AG04449 (cell line): ENCODE data around the gene RNPC3.

Source experiments
- CTCF ChIA-PET: fragments of 350-600 bp; formaldehyde crosslinking; extraction: SDS; loops from one replicate; lab custom pipeline; 2021; ENCODE audit warnings: antibody characterized with exemption; lab: Yijun Ruan, JAX
- POLR2A ChIA-PET: fragments of 400-600, 350-600 bp; formaldehyde crosslinking; extraction: SDS; loops from one replicate; lab custom pipeline; 2020; ENCODE audit warnings: antibody characterized with exemption, inconsistent platforms; lab: Yijun Ruan, JAX
- DNase-seq: peaks from one replicate; pipeline ENCODE4 v3.0.0-alpha.2; 2010; ENCODE audit warnings: low read depth, low spot score
- H3K4me3 ChIP-seq: 2 replicates; pipeline ENCODE4 v1.5.1; 2011; ENCODE audit warnings: low read depth, mild to moderate bottlenecking, control low read depth, low read length
- CTCF ChIP-seq: IDR thresholded peaks from one replicate; pipeline ENCODE4 v1.5.1; 2011; ENCODE audit warnings: mild to moderate bottlenecking, moderate library complexity, low read length, control low read depth, inconsistent platforms; ENCODE audit not compliant: insufficient read depth; ENCODE audit errors: missing control alignments

RNPC3 gene

DNA sequence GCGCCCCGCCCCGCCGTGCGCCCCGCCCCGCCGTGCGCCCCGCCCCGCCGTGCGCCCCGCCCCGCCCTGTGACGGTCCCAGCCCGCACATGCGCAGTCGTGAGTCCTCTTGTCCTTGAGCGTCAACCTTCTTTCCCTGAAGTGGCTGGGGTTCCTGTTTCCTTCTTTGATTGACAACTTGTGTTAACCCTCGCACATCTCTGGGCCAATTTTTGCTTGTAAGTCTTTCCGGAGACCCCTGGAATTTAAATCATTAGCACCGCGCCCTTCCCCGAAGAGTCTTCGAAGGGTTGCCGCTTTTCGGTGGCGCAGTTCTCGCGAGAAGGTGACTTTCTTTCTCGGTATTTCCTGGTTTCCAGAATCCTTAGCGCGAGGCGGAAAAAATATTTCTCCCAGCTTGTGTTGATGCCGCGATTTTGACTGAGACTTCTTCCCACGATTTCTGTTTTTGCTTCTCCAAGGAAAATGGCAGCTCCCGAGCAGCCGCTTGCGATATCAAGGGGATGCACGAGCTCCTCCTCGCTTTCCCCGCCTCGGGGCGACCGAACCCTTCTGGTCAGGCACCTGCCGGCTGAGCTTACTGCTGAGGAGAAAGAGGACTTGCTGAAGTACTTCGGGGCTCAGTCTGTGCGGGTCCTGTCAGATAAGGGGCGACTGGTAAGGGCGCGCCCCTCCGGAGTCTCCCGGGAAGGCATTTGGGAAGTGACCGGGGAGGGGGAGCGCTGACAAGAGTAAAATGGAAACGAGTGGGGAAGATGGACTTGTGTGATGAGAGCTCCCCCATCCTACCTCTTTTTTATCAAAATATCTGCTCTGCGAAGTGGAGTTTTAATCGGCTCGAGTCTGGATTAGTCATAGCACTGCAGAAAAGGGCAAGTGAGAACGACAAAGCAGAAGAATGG, at the start of gene RNPC3:
Gene RNPC3 (plus strand): TSS at position 93 of the 901 bp plus-strand sequence. CDS start 372 bp downstream, at position 465.
- no peak for DNase-seq
- no peak for TF ChIP-seq CTCF
- POLR2A ChIA-PET, result interaction anchor here (0.7 kb wide), 1 partner anchor 9 kb away, joined by 3 read pairs; no protein-coding TSS in a partner anchor
- peak within 1 kb of the TSS; percentile 89 for H3K4me3 ChIP-seq
- CTCF ChIA-PET, result interaction anchor here (5.3 kb wide), 1 partner anchor 11 kb away, joined by 30 read pairs; no protein-coding TSS in a partner anchor

- H3K4me3 ChIP-seq, result no peak overlapping the region
- CTCF ChIA-PET, result no interaction called here
- TF ChIP-seq CTCF, result no peak
- POLR2A ChIA-PET, result no interaction called here
- no peak for DNase-seq
Observed at GRCh38 chr1:103477101-103477500, 48.4 kb upstream of the RNPC3 start.

- TF ChIP-seq CTCF, result no peak
- ChIA-PET POLR2A (no interaction called here), CTCF (no interaction called here)
- H3K4me3 ChIP-seq, result no peak overlapping the region
- no peak for DNase-seq
Observed at GRCh38 chr1:103489935-103490334, 35.6 kb upstream of the RNPC3 start.

- CTCF ChIA-PET, result interaction anchor here (1.9 kb wide), 1 partner anchor 31 kb away, joined by 5 read pairs; no protein-coding TSS in a partner anchor
- no peak overlapping the region for H3K4me3 ChIP-seq
- POLR2A ChIA-PET, result no interaction called here
- TF ChIP-seq CTCF, result no peak
- DNase-seq, result no peak
Observed at GRCh38 chr1:103492003-103492625, 33.4 kb upstream of the RNPC3 start.

GRCh38 chr1:103496014-103496635, 29.4 kb upstream of the RNPC3 start:
- ChIA-PET CTCF (no interaction called here), POLR2A (interaction anchor here (0.7 kb wide), 1 partner anchor 23 kb away, joined by 4 read pairs; no protein-coding TSS in a partner anchor)
- TF ChIP-seq CTCF, result no peak
- no peak for DNase-seq
- no peak overlapping the region for H3K4me3 ChIP-seq
